Colonic mucosa (tissue), 4 donors: ENCODE data around the gene BFSP2. TPM values are rescaled to one million over a fixed set of nuclear protein-coding genes. Genes with fewer than 3 reads are reported as not detected.

ENCODE experiments used
- DNase-seq: peaks from one replicate; pipeline ENCODE4 v3.0.0-alpha.2; 2020
- H3K27ac ChIP-seq: fragments of 200-600 bp; one replicate; pipeline ENCODE4 v1.8.0; 2021
- H3K27me3 ChIP-seq: fragments of 200-600 bp; one replicate; pipeline ENCODE4 v1.8.0; 2021
- H3K36me3 ChIP-seq: fragments of 200-600 bp; one replicate; pipeline ENCODE4 v1.8.0; 2021
- H3K4me1 ChIP-seq: fragments of 200-600 bp; one replicate; pipeline ENCODE4 v1.8.0; 2021; ENCODE audit warnings: mild to moderate bottlenecking
- H3K4me3 ChIP-seq: fragments of 200-600 bp; one replicate; pipeline ENCODE4 v1.8.0; 2021
- H3K9ac ChIP-seq, 2 donors: one replicate each; pipeline ENCODE4 v1.7.0; 2013; ENCODE audit warnings: control low read depth in 2 of 2, low read depth in 2 of 2, low read length in 2 of 2
- H3K9me3 ChIP-seq: fragments of 200-600 bp; one replicate; pipeline ENCODE4 v1.8.0; 2021
- CTCF ChIP-seq: fragments of 200-600 bp; IDR thresholded peaks from one replicate; pipeline ENCODE4 v1.8.0; 2022; ENCODE audit warnings: antibody characterized with exemption, mild to moderate bottlenecking
- intact Hi-C: fragments of 100-400 bp; cut with DNase I; formaldehyde crosslinking; loops from one replicate; pipeline ENCODE4 v1.14.1; 2022
- total RNA-seq, 2 donors: library from RNA; stranded (reverse); fragmentation: NEBNext Ultra II Directional in 1 of 2; extraction: Animal tissue kit (Norgen Biotek cat#: 25700) in 1 of 2; gene quantifications; one replicate each; pipeline ENCODE4 v1.2.1, GENCODE V29; 2021
- donor health status: healthy.
- donor health status: DM: no; HTN: no; CAD: no.
- donor health status: DM: no; HTN: no; CAD: no.

The BFSP2 gene
- total RNA-seq, 2 donors from 2014 or later: 0.64 TPM; not detected in 1

GRCh38 chr3:133375403-133375745 is 24.5 kb upstream of the BFSP2 start:
- intact Hi-C loops: loop anchor here (5.0 kb wide), 1 partner anchor 333 kb away; no protein-coding TSS in a partner anchor

GRCh38 chr3:133376810-133377209 is 23.0 kb upstream of the BFSP2 start:
- Histone ChIP-seq H3K36me3 (no peaks in the 10 kb centered on the region), H3K4me3 (no peak overlapping the region), H3K27me3 (no peaks in the 10 kb centered on the region), H3K4me1 (no peaks in the 10 kb centered on the region), H3K27ac (no peak overlapping the region), H3K9ac (no peak overlapping the region), H3K9me3 (no peaks in the 10 kb centered on the region)
- TF ChIP-seq CTCF: no peak
- intact Hi-C loops: loop anchor here (5.0 kb wide), 1 partner anchor 335 kb away; no protein-coding TSS in a partner anchor
- no peak for DNase-seq

More at GRCh38 chr3:133375403-133375745, 24.5 kb upstream of the BFSP2 start:
- no peak for DNase-seq
- no peaks in the 10 kb centered on the region for H3K27me3 ChIP-seq
- no peaks in the 10 kb centered on the region for H3K9me3 ChIP-seq
- no peak overlapping the region for H3K9ac ChIP-seq
- no peaks in the 10 kb centered on the region for H3K4me1 ChIP-seq
- H3K27ac ChIP-seq: no peak overlapping the region
- no peak for TF ChIP-seq CTCF
- no peaks in the 10 kb centered on the region for H3K36me3 ChIP-seq
- no peak overlapping the region for H3K4me3 ChIP-seq

- intact Hi-C loops: loop anchor here (5.0 kb wide), 1 partner anchor 335 kb away; no protein-coding TSS in a partner anchor
- TF ChIP-seq CTCF: no peak
- Histone ChIP-seq H3K4me1 (no peaks in the 10 kb centered on the region), H3K9me3 (no peaks in the 10 kb centered on the region), H3K36me3 (no peaks in the 10 kb centered on the region), H3K9ac (no peak overlapping the region), H3K27ac (no peak overlapping the region), H3K4me3 (no peak overlapping the region), H3K27me3 (no peaks in the 10 kb centered on the region)
- no peak for DNase-seq
Observed at GRCh38 chr3:133377396-133377795, 22.5 kb upstream of the BFSP2 start.

- Histone ChIP-seq H3K27me3 (no peaks in the 10 kb centered on the region), H3K27ac (no peak overlapping the region), H3K36me3 (no peaks in the 10 kb centered on the region), H3K9me3 (no peaks in the 10 kb centered on the region), H3K4me3 (no peak overlapping the region), H3K4me1 (no peaks in the 10 kb centered on the region), H3K9ac (no peak overlapping the region)
- TF ChIP-seq CTCF: no peak
- DNase-seq: no peak
- intact Hi-C loops: loop anchor here (5.0 to 10.0 kb wide), 2 partner anchors 338 to 645 kb away; no protein-coding TSS in a partner anchor
Observed at GRCh38 chr3:133379926-133380325, 19.9 kb upstream of the BFSP2 start.

GRCh38 chr3:133380481-133381225 is 19.2 kb upstream of the BFSP2 start:
- intact Hi-C loops: loop anchor here (10.0 kb wide), 1 partner anchor 646 kb away; no protein-coding TSS in a partner anchor
- no peaks in the 10 kb centered on the region for H3K27me3 ChIP-seq
- no peaks in the 10 kb centered on the region for H3K4me1 ChIP-seq
- no peak overlapping the region for H3K9ac ChIP-seq
- no peaks in the 10 kb centered on the region for H3K9me3 ChIP-seq
- H3K4me3 ChIP-seq: no peak overlapping the region
- DNase-seq: no peak
- no peak for TF ChIP-seq CTCF
- H3K36me3 ChIP-seq: no peaks in the 10 kb centered on the region
- no peak overlapping the region for H3K27ac ChIP-seq
